Endothelial cell of umbilical vein (primary cell): Measurements from ENCODE around the gene PILRB. TPM values are rescaled to one million over a fixed set of nuclear protein-coding genes. Genes with fewer than 3 reads are reported as not detected.

Experiments used
- BruUV-seq: library from RNA; stranded (reverse); fragments of 400-500 nt; replicated peaks from 2 replicates; lab custom pipeline; 2021; lab: Mats Ljungman, UMichigan
- CTCF ChIA-PET: fragments of 300-600, 350-600 bp; sonication (Branson Sonifier 250); formaldehyde crosslinking; loops from one replicate; lab custom pipeline; 2021; ENCODE audit warnings: antibody characterized with exemption, inconsistent platforms; lab: Charles Lee
- POLR2A ChIA-PET: fragments of 300-600, 350-600 bp; sonication (Branson Sonifier 250); formaldehyde crosslinking; loops from one replicate; lab custom pipeline; 2021; ENCODE audit warnings: antibody characterized with exemption, inconsistent platforms; lab: Charles Lee
- DNase-seq: peaks from one replicate; pipeline ENCODE4 v3.0.0-alpha.2; 2011; ENCODE audit warnings: low read depth, low spot score
- FAIRE-seq: peaks from 2 replicates; lab custom pipeline; 2011; peaks lifted over from hg19 to GRCh38; lab: Jason Lieb, UNC
- H2AFZ ChIP-seq: 2 replicates; pipeline ENCODE4 v1.6.0; 2012; ENCODE audit warnings: low read depth, low read length, control low read depth, inconsistent platforms
- H3K27ac ChIP-seq: 2 replicates; pipeline ENCODE4 v1.5.1; 2011; ENCODE audit warnings: low read depth, mild to moderate bottlenecking, control low read depth, low read length, moderate library complexity; ENCODE audit not compliant: insufficient read depth
- H3K27me3 ChIP-seq, 2 experiments: 2 replicates each; pipeline versions ENCODE4 v1.6.0 to v1.6.1; 2011; ENCODE audit warnings: low read length in 2 of 2, mixed read lengths in 1 of 2; ENCODE audit not compliant: control insufficient read depth in 2 of 2, insufficient read depth in 2 of 2
- H3K36me3 ChIP-seq, 2 experiments: 2 replicates in 1 of 2; 3 replicates in 1 of 2; pipeline ENCODE4 v1.5.1; 2011; ENCODE audit warnings: low read length in 2 of 2, mild to moderate bottlenecking in 1 of 2, moderate library complexity in 1 of 2; ENCODE audit not compliant: control insufficient read depth in 2 of 2, insufficient read depth in 2 of 2; ENCODE audit errors: extremely low read depth in 1 of 2
- H3K4me1 ChIP-seq: 3 replicates; pipeline ENCODE4 v1.5.1; 2011; ENCODE audit warnings: mild to moderate bottlenecking, low read length; ENCODE audit not compliant: control insufficient read depth, insufficient read depth; ENCODE audit errors: extremely low read depth
- H3K4me2 ChIP-seq: 2 replicates; pipeline ENCODE4 v1.6.1; 2011; ENCODE audit warnings: low read length, control low read depth, mixed read lengths; ENCODE audit not compliant: insufficient read depth
- H3K4me3 ChIP-seq, 3 experiments: fragments of 200-600 bp in 1 of 3; sonication (generic), shearing (Covaris generic) in 1 of 3; replicated peaks in 1 of 3; 2 replicates each; pipeline ENCODE4 v1.5.1; 2011 to 2016; ENCODE audit warnings: control low read depth in 3 of 3, low read length in 3 of 3, mild to moderate bottlenecking in 2 of 3, inconsistent platforms in 1 of 3, low read depth in 1 of 3, moderate library complexity in 1 of 3; ENCODE audit not compliant: insufficient read depth in 1 of 3
- H3K79me2 ChIP-seq: 2 replicates; pipeline ENCODE4 v1.6.0; 2012; ENCODE audit warnings: low read length, inconsistent platforms; ENCODE audit not compliant: control insufficient read depth, insufficient read depth
- H3K9ac ChIP-seq: replicated peaks from 2 replicates; pipeline ENCODE3; 2011; ENCODE audit warnings: low read length, control low read depth; ENCODE audit not compliant: insufficient read depth; ENCODE audit errors: extremely low read depth
- H3K9me1 ChIP-seq: replicated peaks from 3 replicates; pipeline ENCODE4 v1.6.0; 2011; ENCODE audit warnings: mild to moderate bottlenecking, low read length; ENCODE audit not compliant: control insufficient read depth, insufficient read depth; ENCODE audit errors: extremely low read depth
- H3K9me3 ChIP-seq: replicated peaks from 2 replicates; pipeline ENCODE4 v1.5.1; 2012; ENCODE audit warnings: low read length, inconsistent platforms; ENCODE audit not compliant: control insufficient read depth, insufficient read depth
- H4K20me1 ChIP-seq: replicated peaks from 2 replicates; pipeline ENCODE3; 2011; ENCODE audit warnings: mild to moderate bottlenecking, low read length; ENCODE audit not compliant: control insufficient read depth, insufficient read depth; ENCODE audit errors: extremely low read depth
- CTCF ChIP-seq, 2 donors: IDR thresholded peaks; 1 replicate in 1 of 2; 2 replicates in 1 of 2; pipeline ENCODE4 v1.5.1; 2011; ENCODE audit warnings: low read length in 2 of 2, mild to moderate bottlenecking in 2 of 2, moderate library complexity in 2 of 2, control low read depth in 1 of 2, inconsistent platforms in 1 of 2, low read depth in 1 of 2; ENCODE audit not compliant: insufficient read depth in 1 of 2; ENCODE audit errors: extremely low read depth in 1 of 2
- EZH2 ChIP-seq: IDR thresholded peaks from 2 replicates; pipeline ENCODE4 v1.6.1; 2012; ENCODE audit warnings: borderline replicate concordance, low read depth, mild to moderate bottlenecking, moderate library complexity, low read length, inconsistent platforms; ENCODE audit not compliant: severe bottlenecking
- FOS ChIP-seq: IDR thresholded peaks from 2 replicates; pipeline ENCODE4 v1.6.1; 2011; ENCODE audit warnings: mild to moderate bottlenecking, low read length, moderate library complexity, borderline replicate concordance; ENCODE audit not compliant: insufficient read depth
- GATA2 ChIP-seq: IDR thresholded peaks from 2 replicates; pipeline ENCODE4 v1.7.0; 2011; ENCODE audit warnings: low read depth, mild to moderate bottlenecking, moderate library complexity, mixed read lengths, low read length; ENCODE audit not compliant: insufficient read length, insufficient read depth
- JUN ChIP-seq: IDR thresholded peaks from 2 replicates; pipeline ENCODE4 v1.6.1; 2011; ENCODE audit warnings: borderline replicate concordance, low read depth; ENCODE audit not compliant: insufficient read length, insufficient read depth
- MAX ChIP-seq: IDR thresholded peaks from 2 replicates; pipeline ENCODE4 v1.6.1; 2011; ENCODE audit not compliant: insufficient read depth, insufficient read length
- MYC ChIP-seq: IDR thresholded peaks from one replicate; pipeline ENCODE4 v1.6.1; 2011; ENCODE audit warnings: mild to moderate bottlenecking, low read depth, low read length
- POLR2A ChIP-seq: IDR thresholded peaks from 2 replicates; pipeline ENCODE4 v1.6.1; 2012; ENCODE audit warnings: low read depth, mild to moderate bottlenecking, control low read depth, low read length
- POLR2AphosphoS5 ChIP-seq: IDR thresholded peaks from 2 replicates; pipeline ENCODE4 v1.6.1; 2012; ENCODE audit warnings: low read depth, mild to moderate bottlenecking, control low read depth, low read length, moderate library complexity; ENCODE audit not compliant: insufficient read depth
- dilution Hi-C: fragments of 300-500 bp; cut with MboI; formaldehyde crosslinking; loops from one replicate; pipeline ENCODE4 v1.15.0; 2019; ENCODE audit warnings: low sequenced_read_pairs; ENCODE audit not compliant: extremely low pct_ligation_motif_present
- intact Hi-C: fragments of 100-400 bp; cut with micrococcal nuclease; formaldehyde crosslinking; loops from one replicate; pipeline ENCODE4 v1.10.0; 2022
- polyA plus RNA-seq, 4 experiments: library from polyadenylated mRNA; depleted of rRNA in 3 of 4; stranded (reverse) in 3 of 4; unstranded in 1 of 4; fragments of >200 nt; gene quantifications; 2 replicates each; pipeline versions ENCODE4 v1.2.1 to v1.2.3, GENCODE V29; 2011 to 2012; ENCODE audit warnings: missing spikeins in 1 of 4
- total RNA-seq: library from RNA; stranded (reverse); gene quantifications from 2 replicates; pipeline ENCODE4 v1.2.3, GENCODE V29; 2021

Gene PILRB
- total and polyA plus RNA-seq, 2 donors (not counting 3 experiments of a cell fraction or from before 2014, with no cell fraction given): 42.5 to 45.2 TPM

- Histone ChIP-seq H3K9me3 (no peaks in the 10 kb centered on the region), H4K20me1 (no peaks in the 10 kb centered on the region), H3K79me2 (no peaks in the 10 kb centered on the region), H3K4me3 (no peak overlapping the region), H3K4me2 (no peak overlapping the region), H3K4me1 (no peaks in the 10 kb centered on the region), H2AFZ (no peak overlapping the region), H3K9ac (no peak overlapping the region), H3K27me3 (peaks cover 2 to 10% of the 10 kb centered on the region in 2 experiments), H3K9me1 (no peaks in the 10 kb centered on the region), H3K36me3 (no peaks in the 10 kb centered on the region), H3K27ac (no peak overlapping the region)
- FAIRE-seq (no peak), DNase-seq (no peak)
- CTCF ChIA-PET: interaction anchor here (2.2 kb wide), 1 partner anchor 9 kb away, joined by 10 read pairs; no protein-coding TSS in a partner anchor
- dilution Hi-C loops: no loop called here
- intact Hi-C loops: no loop called here
- POLR2A ChIA-PET: no interaction called here
- no peak for TF ChIP-seq GATA2
- TF ChIP-seq FOS: no peak
- TF ChIP-seq POLR2A: no peak
- no peak for TF ChIP-seq EZH2
- no peak for TF ChIP-seq MAX
- TF ChIP-seq POLR2AphosphoS5: no peak
- no peak for TF ChIP-seq JUN
- TF ChIP-seq CTCF (IDR thresholded peaks at IDR 0.05; ENCODE audit: extremely low read depth in 1 of 2, insufficient read depth in 1 of 2, low read depth in 1 of 2, low read length in 2 of 2): no peak
- no peak for TF ChIP-seq MYC
- no TSS peak for BruUV-seq
Measured at GRCh38 chr7:100398239-100398638, 40.3 kb downstream of the PILRB start.
